Right lobe of liver (tissue), 6 donors: Measurements from ENCODE around the gene SNX6. TPM values are rescaled to one million over a fixed set of nuclear protein-coding genes. Genes with fewer than 3 reads are reported as not detected.
"Not testable (repeated sequence)": the region's sequence is repeated elsewhere in the genome, so short reads cannot be mapped to it uniquely, and the experiment has no call there.

Source experiments
- ATAC-seq, 4 donors: fragments of 200-7000 bp; cut with Tn5 transposase; one replicate each; pipeline ENCODE4 v1.9.1; 2020; ENCODE audit warnings: mild to moderate bottlenecking in 4 of 4, moderate library complexity in 4 of 4
- DNase-seq, 3 donors: peaks; one replicate each; pipeline ENCODE4 v3.0.0-alpha.2; 2020
- H3K27ac ChIP-seq, 3 donors: fragments of 200-600 bp; one replicate each; pipeline ENCODE4 v1.8.0; 2022
- H3K27me3 ChIP-seq, 2 donors: fragments of 200-600 bp; one replicate each; pipeline ENCODE4 v1.8.0; 2022
- H3K36me3 ChIP-seq, 4 donors: fragments of 200-600 bp; sonication (generic) in 1 of 4; one replicate each; pipeline versions ENCODE4 v1.5.1 to v1.8.0; 2017 to 2022; ENCODE audit warnings: control low read depth in 1 of 4
- H3K4me1 ChIP-seq, 4 donors: fragments of 200-600 bp; sonication (generic) in 1 of 4; one replicate each; pipeline versions ENCODE4 v1.5.1 to v1.8.0; 2017 to 2022; ENCODE audit warnings: control low read depth in 1 of 4
- H3K4me3 ChIP-seq, 3 donors: fragments of 200-600 bp; one replicate each; pipeline ENCODE4 v1.8.0; 2022
- H3K9me3 ChIP-seq, 4 donors: fragments of 200-600 bp; sonication (generic) in 1 of 4; one replicate each; pipeline versions ENCODE4 v1.5.1 to v1.8.0; 2017 to 2022; ENCODE audit warnings: control low read depth in 1 of 4
- POLR2A ChIP-seq: fragments of 450-650 bp; IDR thresholded peaks from one replicate; pipeline ENCODE4 v1.6.1; 2017; ENCODE audit warnings: antibody characterized with exemption, mild to moderate bottlenecking
- WGBS: methylation state at CpG from one replicate; pipeline ENCODE4 v1.1.6; 2018; ENCODE audit warnings: low coverage, low lambda C conversion rate; ENCODE audit not compliant: insufficient coverage; ENCODE audit errors: missing lambda C conversion rate; 5-methylcytosine and 5-hydroxymethylcytosine counted together
- intact Hi-C, 2 donors: fragments of 100-400 bp; cut with DNase I; formaldehyde crosslinking; loops; one replicate each; pipeline versions ENCODE4 v1.11.2 to v1.14.1; 2022
- total RNA-seq, 6 experiments: library from RNA; depleted of rRNA in 2 of 6; stranded (reverse); fragments of >200 nt in 2 of 6; fragmentation: NEBNext Ultra II Directional in 3 of 6; extraction: Animal tissue kit (Norgen Biotek cat#: 25700) in 3 of 6; gene quantifications; one replicate each; pipeline versions ENCODE4 v1.1.0 to v1.2.4, GENCODE V29; 2016 to 2023
- TF ChIP-seq, protein P1 (sequence below), 4 donors: fragments of 200-600 bp in 3 of 4; fragments of 450-650 bp in 1 of 4; IDR thresholded peaks; one replicate each; pipeline versions ENCODE4 v1.5.1 to v1.8.0; 2016 to 2022; ENCODE audit warnings: antibody characterized with exemption in 4 of 4, mild to moderate bottlenecking in 2 of 4
- donor health status: DM: no; HTN: yes; CAD: no.
- donor health status: DM: no; HTN: no; CAD: no.
- donor health status: DM: no; HTN: no; CAD: no.
- donor health status: DM: no; HTN: yes; CAD: no.
- donor health status: DM: no; HTN: yes; CAD: no.

Gene SNX6
- total RNA-seq, 6 experiments from 2014 or later = 16.4 to 49.7 (median 31.5) TPM

DNA sequence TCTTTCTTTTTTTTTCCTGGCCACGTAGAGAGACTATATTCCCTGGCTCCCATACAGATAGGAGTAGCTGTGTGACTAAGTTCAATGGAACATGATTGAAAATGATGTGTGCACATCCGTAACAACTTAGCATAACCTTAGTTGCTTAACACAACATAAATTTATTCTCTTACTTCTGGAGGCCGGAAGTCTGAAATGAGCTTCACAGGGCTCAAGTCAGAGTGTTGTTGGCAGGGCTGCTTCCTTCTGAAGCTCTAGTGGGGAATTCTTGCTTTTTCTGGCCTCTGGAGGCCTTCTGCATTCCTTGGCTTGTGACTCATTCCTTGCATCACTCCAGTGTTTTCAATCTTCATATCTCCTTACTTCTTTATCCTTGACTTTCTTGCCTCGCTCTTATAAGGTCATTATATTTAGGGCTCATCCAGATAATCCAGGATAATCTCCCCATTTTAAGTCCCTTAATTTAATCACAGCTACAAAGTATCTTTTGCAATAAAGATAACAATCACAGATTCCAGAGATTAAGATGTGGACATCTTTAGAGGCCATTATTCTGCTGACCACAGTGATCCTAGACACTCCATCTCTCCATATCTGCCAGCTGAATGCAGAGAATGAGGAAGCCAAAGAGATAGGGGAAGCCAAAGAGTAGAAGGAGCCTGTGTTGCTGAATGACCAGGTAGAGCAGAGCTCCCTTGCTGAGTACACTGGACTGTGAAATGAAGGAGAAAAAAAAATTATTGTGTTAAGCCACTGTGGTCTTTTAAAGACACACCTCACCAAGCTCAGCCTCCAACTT lies 21.0 kb upstream of the SNX6 start:
- Histone ChIP-seq H3K4me3 (no peak overlapping the region), H3K27me3 (no peaks in the 10 kb centered on the region), H3K9me3 (no peaks in the 10 kb centered on the region), H3K4me1 (no peaks in the 10 kb centered on the region), H3K27ac (no peak overlapping the region), H3K36me3 (no peaks in the 10 kb centered on the region)
- DNase-seq (no peak), ATAC-seq (peak in 2 of 4 donors; percentile 41 to 45)
- TF ChIP-seq, protein P1, sequence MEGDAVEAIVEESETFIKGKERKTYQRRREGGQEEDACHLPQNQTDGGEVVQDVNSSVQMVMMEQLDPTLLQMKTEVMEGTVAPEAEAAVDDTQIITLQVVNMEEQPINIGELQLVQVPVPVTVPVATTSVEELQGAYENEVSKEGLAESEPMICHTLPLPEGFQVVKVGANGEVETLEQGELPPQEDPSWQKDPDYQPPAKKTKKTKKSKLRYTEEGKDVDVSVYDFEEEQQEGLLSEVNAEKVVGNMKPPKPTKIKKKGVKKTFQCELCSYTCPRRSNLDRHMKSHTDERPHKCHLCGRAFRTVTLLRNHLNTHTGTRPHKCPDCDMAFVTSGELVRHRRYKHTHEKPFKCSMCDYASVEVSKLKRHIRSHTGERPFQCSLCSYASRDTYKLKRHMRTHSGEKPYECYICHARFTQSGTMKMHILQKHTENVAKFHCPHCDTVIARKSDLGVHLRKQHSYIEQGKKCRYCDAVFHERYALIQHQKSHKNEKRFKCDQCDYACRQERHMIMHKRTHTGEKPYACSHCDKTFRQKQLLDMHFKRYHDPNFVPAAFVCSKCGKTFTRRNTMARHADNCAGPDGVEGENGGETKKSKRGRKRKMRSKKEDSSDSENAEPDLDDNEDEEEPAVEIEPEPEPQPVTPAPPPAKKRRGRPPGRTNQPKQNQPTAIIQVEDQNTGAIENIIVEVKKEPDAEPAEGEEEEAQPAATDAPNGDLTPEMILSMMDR (IDR thresholded peaks at IDR 0.05) = no peak
- no peak for TF ChIP-seq POLR2A
- intact Hi-C loops = no loop called here
- 79% methylated on average over 4 of the region's 4 CpGs for WGBS

DNA sequence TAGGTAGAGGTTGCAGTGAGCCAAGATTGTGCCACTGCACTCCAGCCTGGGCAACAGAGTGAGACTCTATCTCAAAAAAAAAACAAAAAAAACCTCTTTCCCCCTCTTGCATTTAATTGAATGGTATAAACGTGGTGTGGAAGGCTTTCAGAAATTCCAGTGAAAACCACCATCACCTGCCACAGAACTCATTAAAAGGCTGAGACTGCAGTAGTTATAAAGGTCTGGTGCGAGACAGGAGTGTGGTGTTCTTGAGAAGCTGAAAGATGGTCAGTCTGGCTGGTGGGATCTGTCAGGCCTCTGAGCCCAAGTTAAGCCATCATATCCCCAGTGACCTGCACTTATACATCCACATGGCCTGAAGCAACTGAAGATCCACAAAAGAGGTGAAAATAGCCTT lies 20.1 kb upstream of the SNX6 start:
- 75% methylated on average over 2 of the region's 2 CpGs for WGBS
- H3K9me3 ChIP-seq, H3K4me3 ChIP-seq, H3K36me3 ChIP-seq, H3K4me1 ChIP-seq, H3K27me3 ChIP-seq, H3K27ac ChIP-seq, DNase-seq, intact Hi-C loops, ATAC-seq: not testable (repeated sequence)

DNA sequence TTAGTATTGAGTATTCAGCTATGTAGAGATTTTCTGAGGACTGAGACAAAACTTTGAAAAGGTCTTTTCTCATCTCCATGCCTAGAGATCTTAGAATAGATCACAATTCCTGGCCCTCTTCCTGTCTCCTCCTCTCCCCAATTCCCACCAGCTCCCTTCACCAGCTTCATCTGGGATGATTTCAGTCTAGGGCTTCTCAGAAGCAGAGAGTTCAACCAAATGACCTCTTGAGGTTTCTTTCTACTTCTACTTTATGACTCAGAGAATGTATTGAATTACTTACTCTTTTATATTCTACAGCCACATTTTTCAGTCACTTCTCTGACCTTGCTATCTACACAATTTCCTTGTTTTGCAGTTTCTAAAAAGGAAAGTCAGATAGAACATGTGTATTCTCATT lies 19.4 kb upstream of the SNX6 start:
- Histone ChIP-seq H3K9me3 (no peaks in the 10 kb centered on the region), H3K4me1 (no peaks in the 10 kb centered on the region), H3K4me3 (no peak overlapping the region), H3K36me3 (no peaks in the 10 kb centered on the region), H3K27ac (no peak overlapping the region), H3K27me3 (no peaks in the 10 kb centered on the region)
- no peak for DNase-seq
- ATAC-seq = peak in 3 of 4 donors; percentile 38 to 49 (median 47)
- TF ChIP-seq POLR2A = no peak
- TF ChIP-seq, protein P1 (IDR thresholded peaks at IDR 0.05) = no peak
- intact Hi-C loops = no loop called here

- Histone ChIP-seq H3K9me3 (no peaks in the 10 kb centered on the region), H3K4me3 (no peak overlapping the region), H3K27me3 (no peaks in the 10 kb centered on the region), H3K4me1 (no peaks in the 10 kb centered on the region), H3K27ac (no peak overlapping the region), H3K36me3 (no peaks in the 10 kb centered on the region)
- intact Hi-C loops = no loop called here
- TF ChIP-seq, protein P1 (IDR thresholded peaks at IDR 0.05) = no peak
- TF ChIP-seq POLR2A = no peak
- 85% methylated on average over 9 of the region's 10 CpGs for WGBS
- no peak for ATAC-seq
- no peak for DNase-seq
Observed at GRCh38 chr14:34646570-34647255, 16.8 kb upstream of the SNX6 start.

GRCh38 chr14:34643361-34643760 lies 13.4 kb upstream of the SNX6 start:
- intact Hi-C loops = no loop called here
- H3K27me3 ChIP-seq = no peaks in the 10 kb centered on the region
- H3K36me3 ChIP-seq = no peaks in the 10 kb centered on the region
- no peak for DNase-seq
- no peak for TF ChIP-seq POLR2A
- TF ChIP-seq, protein P1 (IDR thresholded peaks at IDR 0.05) = no peak
- ATAC-seq = peak in 2 of 4 donors; percentile 26 to 44
- 71% methylated on average over 6 of the region's 6 CpGs for WGBS
- no peaks in the 10 kb centered on the region for H3K4me1 ChIP-seq
- no peak overlapping the region for H3K4me3 ChIP-seq
- no peaks in the 10 kb centered on the region for H3K9me3 ChIP-seq
- no peak overlapping the region for H3K27ac ChIP-seq
